Colonic mucosa (tissue), 4 donors: Measurements from ENCODE around the gene ANKRD13B. TPM values are rescaled to one million over a fixed set of nuclear protein-coding genes. Genes with fewer than 3 reads are reported as not detected.
A peak's percentile ranks its signal among the peaks of the same experiment; 100 is the strongest.

ENCODE experiments used
- DNase-seq: peaks from one replicate; pipeline ENCODE4 v3.0.0-alpha.2; 2020
- H3K27ac ChIP-seq: fragments of 200-600 bp; one replicate; pipeline ENCODE4 v1.8.0; 2021
- H3K27me3 ChIP-seq: fragments of 200-600 bp; one replicate; pipeline ENCODE4 v1.8.0; 2021
- H3K36me3 ChIP-seq: fragments of 200-600 bp; one replicate; pipeline ENCODE4 v1.8.0; 2021
- H3K4me1 ChIP-seq: fragments of 200-600 bp; one replicate; pipeline ENCODE4 v1.8.0; 2021; ENCODE audit warnings: mild to moderate bottlenecking
- H3K4me3 ChIP-seq: fragments of 200-600 bp; one replicate; pipeline ENCODE4 v1.8.0; 2021
- H3K9ac ChIP-seq, 2 donors: one replicate each; pipeline ENCODE4 v1.7.0; 2013; ENCODE audit warnings: control low read depth in 2 of 2, low read depth in 2 of 2, low read length in 2 of 2
- H3K9me3 ChIP-seq: fragments of 200-600 bp; one replicate; pipeline ENCODE4 v1.8.0; 2021
- intact Hi-C: fragments of 100-400 bp; cut with DNase I; formaldehyde crosslinking; loops from one replicate; pipeline ENCODE4 v1.14.1; 2022
- total RNA-seq, 2 donors: library from RNA; stranded (reverse); fragmentation: NEBNext Ultra II Directional in 1 of 2; extraction: Animal tissue kit (Norgen Biotek cat#: 25700) in 1 of 2; gene quantifications; one replicate each; pipeline ENCODE4 v1.2.1, GENCODE V29; 2021
- TF ChIP-seq, protein P1 (sequence below): fragments of 200-600 bp; IDR thresholded peaks from one replicate; pipeline ENCODE4 v1.8.0; 2022; ENCODE audit warnings: antibody characterized with exemption, mild to moderate bottlenecking
- donor health status: healthy.
- donor health status: DM: no; HTN: no; CAD: no.
- donor health status: DM: no; HTN: no; CAD: no.

ANKRD13B gene
- total RNA-seq = 10 to 100 TPM in 1 of 2 donors, 1 to 10 TPM in 1; 3.1 to 10.2 TPM

DNA sequence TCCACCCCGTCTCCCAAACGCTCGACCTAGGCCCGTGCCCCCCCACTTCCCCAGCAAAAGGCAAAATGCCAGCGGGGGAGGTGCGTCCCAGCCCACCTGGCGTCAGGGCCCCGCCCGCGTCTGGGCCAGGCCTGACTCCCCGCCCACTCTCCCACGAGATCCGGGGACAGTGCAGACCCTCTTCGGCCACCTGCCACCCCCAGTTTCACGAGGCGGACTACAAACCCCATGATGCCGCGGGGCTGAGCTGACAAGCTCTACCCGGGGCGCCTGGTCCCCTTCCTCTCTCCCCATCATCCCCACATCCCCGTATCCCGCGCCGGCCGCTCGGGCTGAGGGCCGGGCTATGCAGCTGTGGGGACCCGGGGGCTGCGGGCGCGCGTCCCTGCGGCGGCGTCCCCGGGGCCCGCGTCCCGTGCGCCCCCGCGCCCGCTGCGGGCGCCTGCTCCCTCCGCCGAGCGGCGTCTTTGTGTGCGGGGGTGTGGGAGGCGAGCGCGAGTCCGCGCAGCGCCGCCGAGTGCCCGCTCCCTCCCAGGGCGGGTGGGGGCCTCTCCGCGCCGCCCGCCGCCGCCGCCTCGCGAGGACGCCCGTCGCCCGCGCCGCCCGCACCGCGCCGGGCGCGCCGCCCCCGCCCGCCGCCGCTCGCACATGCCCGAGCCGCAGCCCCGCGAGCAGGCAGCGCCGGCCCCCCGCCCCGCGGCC, at the start of gene ANKRD13B:
Gene ANKRD13B, plus strand, starts transcription at position 283 of the 702 bp plus-strand sequence. CDS start 490 bp downstream, outside the sequence.
- Histone ChIP-seq H3K36me3 (no peaks in the 10 kb centered on the region), H3K9ac (peak within 1 kb of the TSS; percentile 55 to 66), H3K4me3 (peak within 1 kb of the TSS; percentile 62), H3K4me1 (peaks cover 34% of the 10 kb centered on the region), H3K9me3 (no peaks in the 10 kb centered on the region), H3K27me3 (no peaks in the 10 kb centered on the region), H3K27ac (peak within 1 kb of the TSS; percentile 77)
- DNase-seq = peak; percentile 66
- intact Hi-C loops = no loop called here
- TF ChIP-seq, protein P1, sequence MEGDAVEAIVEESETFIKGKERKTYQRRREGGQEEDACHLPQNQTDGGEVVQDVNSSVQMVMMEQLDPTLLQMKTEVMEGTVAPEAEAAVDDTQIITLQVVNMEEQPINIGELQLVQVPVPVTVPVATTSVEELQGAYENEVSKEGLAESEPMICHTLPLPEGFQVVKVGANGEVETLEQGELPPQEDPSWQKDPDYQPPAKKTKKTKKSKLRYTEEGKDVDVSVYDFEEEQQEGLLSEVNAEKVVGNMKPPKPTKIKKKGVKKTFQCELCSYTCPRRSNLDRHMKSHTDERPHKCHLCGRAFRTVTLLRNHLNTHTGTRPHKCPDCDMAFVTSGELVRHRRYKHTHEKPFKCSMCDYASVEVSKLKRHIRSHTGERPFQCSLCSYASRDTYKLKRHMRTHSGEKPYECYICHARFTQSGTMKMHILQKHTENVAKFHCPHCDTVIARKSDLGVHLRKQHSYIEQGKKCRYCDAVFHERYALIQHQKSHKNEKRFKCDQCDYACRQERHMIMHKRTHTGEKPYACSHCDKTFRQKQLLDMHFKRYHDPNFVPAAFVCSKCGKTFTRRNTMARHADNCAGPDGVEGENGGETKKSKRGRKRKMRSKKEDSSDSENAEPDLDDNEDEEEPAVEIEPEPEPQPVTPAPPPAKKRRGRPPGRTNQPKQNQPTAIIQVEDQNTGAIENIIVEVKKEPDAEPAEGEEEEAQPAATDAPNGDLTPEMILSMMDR = no peak

DNA sequence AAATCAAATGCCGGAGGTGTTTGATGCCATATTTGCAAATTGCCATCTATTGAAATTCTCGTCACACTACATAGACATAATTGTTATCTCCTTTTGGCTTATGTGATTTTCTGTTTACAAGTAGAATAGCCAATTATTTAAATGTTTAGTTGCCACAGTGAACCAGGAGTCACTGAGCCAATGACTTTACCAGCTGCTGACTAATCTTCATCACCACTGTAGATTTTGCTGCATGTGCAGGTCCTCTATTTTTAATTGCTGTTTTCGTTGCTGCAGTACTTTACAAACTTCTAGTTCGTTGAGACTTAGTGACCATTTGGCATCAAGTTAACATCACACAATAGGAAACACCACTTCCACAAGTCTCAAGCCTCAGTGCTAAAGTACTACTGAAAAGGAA, 48.9 kb upstream of the ANKRD13B start:
- no peak overlapping the region for H3K4me3 ChIP-seq
- DNase-seq = no peak
- H3K27me3 ChIP-seq = no peaks in the 10 kb centered on the region
- intact Hi-C loops = no loop called here
- TF ChIP-seq, protein P1 = no peak
- no peaks in the 10 kb centered on the region for H3K4me1 ChIP-seq
- peaks cover 5% of the 10 kb centered on the region for H3K36me3 ChIP-seq
- no peak overlapping the region for H3K9ac ChIP-seq
- H3K9me3 ChIP-seq = no peaks in the 10 kb centered on the region
- H3K27ac ChIP-seq = no peak overlapping the region

DNA sequence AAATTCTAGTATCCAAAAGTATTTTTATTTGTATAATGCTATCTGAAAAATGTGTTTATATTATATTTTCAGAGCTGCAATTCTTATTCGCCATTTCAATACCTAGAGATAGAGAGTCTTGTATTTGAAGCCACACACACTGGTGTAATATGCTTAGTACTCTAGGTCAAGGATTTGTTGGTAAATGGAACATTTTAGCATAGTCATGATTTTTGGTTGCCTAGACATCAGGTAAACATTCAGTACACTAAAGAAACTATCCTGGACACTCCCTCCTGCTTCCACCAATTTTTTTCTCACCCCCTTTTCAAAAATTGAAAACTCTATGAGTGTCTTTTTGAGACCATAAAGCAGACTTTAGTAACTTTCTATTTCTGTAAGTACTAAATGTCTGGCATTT, 46.8 kb upstream of the ANKRD13B start:
- no peak for DNase-seq
- H3K4me1 ChIP-seq = no peaks in the 10 kb centered on the region
- H3K4me3 ChIP-seq = no peak overlapping the region
- H3K27ac ChIP-seq = no peak overlapping the region
- H3K36me3 ChIP-seq = peaks cover 5% of the 10 kb centered on the region
- H3K27me3 ChIP-seq = no peaks in the 10 kb centered on the region
- TF ChIP-seq, protein P1 = no peak
- no peak overlapping the region for H3K9ac ChIP-seq
- intact Hi-C loops = no loop called here
- no peaks in the 10 kb centered on the region for H3K9me3 ChIP-seq

DNA sequence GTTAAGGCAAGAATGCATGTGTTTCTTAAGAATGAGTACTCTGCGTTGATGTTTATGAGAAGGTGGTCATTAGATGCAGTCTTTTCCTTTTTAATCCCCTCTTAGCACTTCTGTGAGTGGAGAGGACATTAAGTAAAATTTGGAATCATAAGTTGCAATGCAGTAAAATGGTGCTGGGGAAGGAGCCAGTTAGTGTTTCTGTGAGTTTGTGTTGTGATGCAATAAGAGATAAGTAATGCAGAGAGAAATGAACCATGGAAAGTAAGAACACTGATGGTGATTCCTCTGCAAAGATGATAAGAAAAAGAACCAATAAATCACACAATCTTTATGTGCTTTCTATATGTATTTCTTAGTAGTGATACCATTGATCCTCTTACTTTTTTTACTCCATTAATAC, 46.1 kb upstream of the ANKRD13B start:
- no peak overlapping the region for H3K4me3 ChIP-seq
- TF ChIP-seq, protein P1 = no peak
- H3K36me3 ChIP-seq = peaks cover 5% of the 10 kb centered on the region
- intact Hi-C loops = no loop called here
- no peaks in the 10 kb centered on the region for H3K27me3 ChIP-seq
- no peaks in the 10 kb centered on the region for H3K9me3 ChIP-seq
- H3K4me1 ChIP-seq = no peaks in the 10 kb centered on the region
- no peak overlapping the region for H3K27ac ChIP-seq
- no peak overlapping the region for H3K9ac ChIP-seq
- no peak for DNase-seq

DNA sequence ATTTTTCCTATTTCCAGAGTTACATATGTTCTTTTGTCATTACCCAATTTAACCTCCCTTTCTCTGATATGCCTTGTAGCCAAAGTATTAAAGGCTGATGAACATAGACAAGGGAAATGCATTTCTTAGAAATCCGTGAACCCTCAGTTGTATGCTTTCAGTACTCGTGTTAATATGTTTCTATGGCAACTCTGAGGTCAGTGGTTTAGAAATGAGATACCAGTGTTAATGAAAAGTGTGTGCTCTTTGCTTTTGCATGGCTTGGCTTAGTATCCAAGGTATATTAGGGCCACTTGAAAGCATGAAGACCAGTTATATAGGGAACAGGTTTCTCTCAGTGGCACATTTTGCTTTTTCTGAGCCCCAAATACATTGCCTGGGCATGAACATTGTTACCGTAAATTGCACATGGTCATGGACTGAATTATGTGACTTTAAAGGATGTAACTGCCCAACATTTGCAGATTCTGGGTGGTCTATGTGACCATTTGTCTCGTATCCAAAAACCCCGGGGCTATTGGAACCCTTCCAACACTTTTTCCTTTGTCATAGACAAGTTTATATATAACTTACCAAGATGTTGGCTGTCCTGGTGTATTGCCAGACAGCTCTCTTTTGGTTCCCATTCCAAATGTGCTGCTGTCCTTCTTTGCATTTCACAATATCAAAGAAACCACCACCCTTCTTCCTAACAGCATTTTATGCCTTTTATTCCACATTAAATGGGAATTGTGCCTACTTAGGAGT, 43.6 kb upstream of the ANKRD13B start:
- Histone ChIP-seq H3K27me3 (no peaks in the 10 kb centered on the region), H3K36me3 (no peaks in the 10 kb centered on the region)
- intact Hi-C loops = no loop called here

More for the DNA sequence above, 43.6 kb upstream of the ANKRD13B start:
- H3K27ac ChIP-seq = no peak overlapping the region
- H3K9me3 ChIP-seq = no peaks in the 10 kb centered on the region
- TF ChIP-seq, protein P1 = no peak
- DNase-seq = no peak
- H3K4me1 ChIP-seq = no peaks in the 10 kb centered on the region
- H3K4me3 ChIP-seq = no peak overlapping the region
- H3K9ac ChIP-seq = no peak overlapping the region
